OCI-LY7 (cell line): Measurements from ENCODE around the gene SLC25A30.

Source experiments
- CTCF ChIP-seq: fragments of 200-600 bp; sonication (generic); conservative IDR thresholded peaks from 2 replicates; pipeline ENCODE4 v1.5.1; 2014; ENCODE audit warnings: mild to moderate bottlenecking, antibody characterized with exemption, low read length, moderate library complexity, mixed read lengths
- EZH2phosphoT487 ChIP-seq: fragments of 200-600 bp; sonication (generic); IDR thresholded peaks from 2 replicates; pipeline ENCODE4 v1.6.1; 2018; ENCODE audit warnings: low read depth, borderline replicate concordance, mild to moderate bottlenecking, mixed run types, antibody characterized with exemption, low read length, moderate library complexity, mixed read lengths

- TF ChIP-seq CTCF (no peak), EZH2phosphoT487 (no peak)
Observed at GRCh38 chr13:45368005-45368404, 50.2 kb downstream of the SLC25A30 start.
